ENCODE results near the gene BRI3BP. TPM values are rescaled to one million over a fixed set of nuclear protein-coding genes. Genes with fewer than 3 reads are reported as not detected.

The BRI3BP gene
- total RNA-seq, 2 donors from 2014 or later = 3.4 to 8.6 TPM

DNA sequence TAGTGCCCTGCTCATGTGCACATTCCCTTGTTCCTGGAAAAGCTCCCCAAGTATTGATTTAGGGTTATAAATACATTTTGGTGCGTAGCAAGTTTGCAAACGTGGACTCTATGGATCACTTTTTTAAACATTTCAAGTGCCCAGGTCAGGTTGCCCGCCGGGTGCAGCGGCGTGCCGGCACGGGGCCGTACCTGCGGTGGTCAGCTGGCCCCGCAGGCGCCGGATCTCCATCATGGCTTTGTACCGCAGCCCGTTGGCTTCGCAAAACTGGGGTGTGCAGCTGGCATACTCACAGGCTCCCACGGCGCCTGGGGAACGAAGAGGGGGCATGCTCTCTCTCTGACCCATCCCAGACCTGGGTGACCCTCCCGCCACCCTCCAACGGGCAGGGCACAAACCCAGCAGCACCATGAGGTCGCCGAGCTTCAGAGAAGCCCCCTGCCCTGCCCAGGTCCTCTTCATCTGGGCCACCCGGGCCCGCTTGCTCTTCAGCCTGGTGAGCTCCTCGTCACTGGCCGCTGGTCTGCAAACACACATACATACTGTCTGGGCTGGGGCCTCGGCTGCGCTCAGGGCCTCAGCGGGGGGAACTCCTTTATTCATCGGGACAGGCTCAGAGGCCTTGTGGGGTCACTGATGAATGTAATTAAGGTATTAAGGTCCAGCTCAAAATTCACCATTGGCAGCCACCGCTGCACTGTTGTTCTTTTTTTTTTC lies 39.6 kb upstream of the BRI3BP start:
- TF ChIP-seq, protein P1, sequence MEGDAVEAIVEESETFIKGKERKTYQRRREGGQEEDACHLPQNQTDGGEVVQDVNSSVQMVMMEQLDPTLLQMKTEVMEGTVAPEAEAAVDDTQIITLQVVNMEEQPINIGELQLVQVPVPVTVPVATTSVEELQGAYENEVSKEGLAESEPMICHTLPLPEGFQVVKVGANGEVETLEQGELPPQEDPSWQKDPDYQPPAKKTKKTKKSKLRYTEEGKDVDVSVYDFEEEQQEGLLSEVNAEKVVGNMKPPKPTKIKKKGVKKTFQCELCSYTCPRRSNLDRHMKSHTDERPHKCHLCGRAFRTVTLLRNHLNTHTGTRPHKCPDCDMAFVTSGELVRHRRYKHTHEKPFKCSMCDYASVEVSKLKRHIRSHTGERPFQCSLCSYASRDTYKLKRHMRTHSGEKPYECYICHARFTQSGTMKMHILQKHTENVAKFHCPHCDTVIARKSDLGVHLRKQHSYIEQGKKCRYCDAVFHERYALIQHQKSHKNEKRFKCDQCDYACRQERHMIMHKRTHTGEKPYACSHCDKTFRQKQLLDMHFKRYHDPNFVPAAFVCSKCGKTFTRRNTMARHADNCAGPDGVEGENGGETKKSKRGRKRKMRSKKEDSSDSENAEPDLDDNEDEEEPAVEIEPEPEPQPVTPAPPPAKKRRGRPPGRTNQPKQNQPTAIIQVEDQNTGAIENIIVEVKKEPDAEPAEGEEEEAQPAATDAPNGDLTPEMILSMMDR (IDR thresholded peaks at IDR 0.05) = no peak
- TF ChIP-seq POLR2AphosphoS5 (IDR thresholded peaks at IDR 0.05) = no peak
- TF ChIP-seq POLR2A (IDR thresholded peaks at IDR 0.05) = no peak
- 96% methylated on average over 32 of the region's 32 CpGs for WGBS
- DNase-seq (ENCODE audit: low spot score) = no peak
- no peak overlapping the region for H3K27ac ChIP-seq
- no peaks in the 10 kb centered on the region for H3K9me3 ChIP-seq
- H3K36me3 ChIP-seq = no peaks in the 10 kb centered on the region
- intact Hi-C loops (cut with DNase I) = no loop called here
- no peak overlapping the region for H3K4me3 ChIP-seq
- H3K4me1 ChIP-seq (replicated peaks) = no peaks in the 10 kb centered on the region
- H3K27me3 ChIP-seq (replicated peaks; ENCODE audit: insufficient read depth) = no peaks in the 10 kb centered on the region

GRCh38 chr12:124954771-124955170 lies 38.7 kb upstream of the BRI3BP start:
- intact Hi-C loops (cut with DNase I) = no loop called here
- no peak overlapping the region for H3K4me3 ChIP-seq
- no peaks in the 10 kb centered on the region for H3K27me3 ChIP-seq (replicated peaks; ENCODE audit: insufficient read depth)
- DNase-seq (ENCODE audit: low spot score) = no peak
- no peaks in the 10 kb centered on the region for H3K4me1 ChIP-seq (replicated peaks)
- H3K9me3 ChIP-seq = no peaks in the 10 kb centered on the region
- H3K27ac ChIP-seq = no peak overlapping the region
- 98% methylated on average over 4 of the region's 4 CpGs for WGBS
- TF ChIP-seq, protein P1 (IDR thresholded peaks at IDR 0.05) = no peak
- TF ChIP-seq POLR2AphosphoS5 (IDR thresholded peaks at IDR 0.05) (no peak), POLR2A (IDR thresholded peaks at IDR 0.05) (no peak)
- peaks cover 0 to 5% of the 10 kb centered on the region in 2 donors for H3K36me3 ChIP-seq

DNA sequence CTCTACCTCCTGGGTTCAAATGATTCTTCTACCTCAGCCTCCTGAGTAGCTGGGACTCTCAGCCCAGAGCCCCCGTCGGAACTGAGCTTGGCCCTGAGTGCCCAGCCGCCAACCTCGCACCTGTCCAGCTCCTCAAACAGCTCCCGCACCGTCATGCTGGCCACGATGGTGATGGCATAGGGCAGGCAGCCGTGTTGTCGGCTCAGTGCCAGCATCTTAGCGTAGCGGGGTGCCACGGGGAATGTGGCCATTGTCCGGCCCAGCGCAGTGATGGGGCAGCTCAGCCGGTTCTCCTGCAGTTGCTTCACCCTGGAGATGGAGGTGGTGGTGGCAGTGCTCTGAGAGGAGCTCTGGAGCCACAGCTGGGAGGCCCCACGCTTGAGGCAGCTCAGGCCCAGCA lies 36.9 kb upstream of the BRI3BP start:
- H3K4me3 ChIP-seq = no peak overlapping the region
- no peaks in the 10 kb centered on the region for H3K9me3 ChIP-seq
- H3K36me3 ChIP-seq = peaks cover 0 to 9% of the 10 kb centered on the region in 2 donors
- intact Hi-C loops (cut with DNase I) = no loop called here
- no peak for DNase-seq (ENCODE audit: low spot score)
- H3K27me3 ChIP-seq (replicated peaks; ENCODE audit: insufficient read depth) = no peaks in the 10 kb centered on the region
- H3K27ac ChIP-seq = no peak overlapping the region
- H3K4me1 ChIP-seq (replicated peaks) = no peaks in the 10 kb centered on the region
- WGBS = 94% methylated on average over 16 of the region's 16 CpGs
- TF ChIP-seq POLR2AphosphoS5 (IDR thresholded peaks at IDR 0.05) = no peak
- TF ChIP-seq, protein P1 (IDR thresholded peaks at IDR 0.05) = no peak
- no peak for TF ChIP-seq POLR2A (IDR thresholded peaks at IDR 0.05)

DNA sequence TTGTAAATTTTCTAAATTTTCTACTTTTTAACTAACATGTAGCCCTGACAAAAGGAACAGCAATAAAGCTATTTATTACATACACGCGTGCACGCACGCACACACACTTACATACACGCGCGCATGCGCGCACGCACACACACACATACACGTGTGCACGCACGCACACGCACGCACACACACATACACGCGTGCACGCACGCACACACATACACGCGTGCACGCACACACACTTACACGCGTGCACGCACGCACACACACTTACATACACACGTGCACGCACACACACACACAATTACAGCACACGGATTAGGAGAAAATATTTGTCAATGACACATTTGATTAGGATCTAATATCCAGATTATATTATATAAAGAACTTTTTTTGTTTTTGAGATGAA lies 32.4 kb upstream of the BRI3BP start:
- no peak for DNase-seq (ENCODE audit: low spot score)
- Histone ChIP-seq H3K27me3 (replicated peaks; ENCODE audit: insufficient read depth) (no peaks in the 10 kb centered on the region), H3K4me1 (replicated peaks) (no peaks in the 10 kb centered on the region), H3K36me3 (peaks cover 3 to 9% of the 10 kb centered on the region in 2 donors), H3K9me3 (no peaks in the 10 kb centered on the region), H3K27ac (no peak overlapping the region), H3K4me3 (no peak overlapping the region)
- intact Hi-C loops (cut with DNase I) = no loop called here
- 93% methylated on average over 29 of the region's 29 CpGs for WGBS
- TF ChIP-seq POLR2AphosphoS5 (IDR thresholded peaks at IDR 0.05) (no peak), POLR2A (IDR thresholded peaks at IDR 0.05) (no peak)
- TF ChIP-seq, protein P1 (IDR thresholded peaks at IDR 0.05) = no peak

DNA sequence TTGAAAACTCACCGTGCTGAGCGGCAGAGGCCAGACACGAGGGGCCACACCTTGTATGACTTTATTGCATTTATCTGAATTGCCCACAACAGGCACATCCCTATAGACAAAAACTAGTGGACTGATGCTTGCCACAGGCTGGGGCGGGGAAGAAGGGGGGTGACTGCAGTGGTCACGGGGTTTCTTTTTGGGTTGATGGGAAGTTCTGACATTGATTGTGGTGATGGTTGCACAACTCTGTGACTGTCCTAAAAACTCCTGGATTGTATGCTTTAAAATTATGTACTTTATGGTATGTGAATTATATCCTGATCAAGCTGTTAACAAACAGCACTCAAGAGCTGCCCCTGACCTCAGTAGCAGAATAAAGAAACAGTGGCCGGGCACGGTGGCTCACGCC lies 30.2 kb upstream of the BRI3BP start:
- no peak for DNase-seq (ENCODE audit: low spot score)
- peaks cover 3 to 14% of the 10 kb centered on the region in 2 donors for H3K36me3 ChIP-seq
- TF ChIP-seq POLR2AphosphoS5 (IDR thresholded peaks at IDR 0.05) (no peak), POLR2A (IDR thresholded peaks at IDR 0.05) (no peak)
- TF ChIP-seq, protein P1 (IDR thresholded peaks at IDR 0.05) = no peak
- H3K27me3 ChIP-seq (replicated peaks; ENCODE audit: insufficient read depth) = no peaks in the 10 kb centered on the region
- no peaks in the 10 kb centered on the region for H3K9me3 ChIP-seq
- no peaks in the 10 kb centered on the region for H3K4me1 ChIP-seq (replicated peaks)
- no peak overlapping the region for H3K4me3 ChIP-seq
- WGBS = 95% methylated on average over 8 of the region's 8 CpGs
- intact Hi-C loops (cut with DNase I) = no loop called here
- H3K27ac ChIP-seq = no peak overlapping the region

Measured in prostate gland (tissue), 2 donors.